Hepatocyte (in vitro differentiated cells): Measurements from ENCODE around the gene TREML1.

Experiments
- CTCF ChIP-seq: fragments of 200-600 bp; sonication (generic); IDR thresholded peaks from 2 replicates; pipeline ENCODE4 v1.5.1; 2016; ENCODE audit warnings: antibody characterized with exemption, mild to moderate bottlenecking; ENCODE audit not compliant: poor library complexity
- EZH2phosphoT487 ChIP-seq: fragments of 200-600 bp; sonication (generic); IDR thresholded peaks from one replicate; pipeline ENCODE4 v1.6.1; 2018; ENCODE audit warnings: antibody characterized with exemption, mild to moderate bottlenecking, low read depth, moderate library complexity; ENCODE audit not compliant: unreplicated experiment, severe bottlenecking

GRCh38 chr6:41167173-41167963, 13.2 kb upstream of the TREML1 start:
- no peak for TF ChIP-seq CTCF
- no peak for TF ChIP-seq EZH2phosphoT487
